WTC11 (cell line): ENCODE results near the gene GDAP1L1. TPM values are rescaled to one million over a fixed set of nuclear protein-coding genes. Genes with fewer than 3 reads are reported as not detected.

ENCODE experiments used
- ATAC-seq: fragments of 200-7000 bp; cut with Tn5 transposase; 2 replicates; pipeline ENCODE4 v1.10.0; 2021; ENCODE audit warnings: mild to moderate bottlenecking, moderate library complexity
- CTCF ChIA-PET: fragments of 300-600 bp; sonication (Branson Sonifier 250); formaldehyde crosslinking; loops from one replicate; lab custom pipeline; 2021; ENCODE audit warnings: antibody characterized with exemption; lab: Charles Lee
- POLR2A ChIA-PET: fragments of 350-600 bp; sonication (Branson Sonifier 250); formaldehyde crosslinking; loops from one replicate; lab custom pipeline; 2021; ENCODE audit warnings: antibody characterized with exemption; lab: Charles Lee
- DNase-seq: peaks from one replicate; pipeline ENCODE4 v3.0.0; 2021; ENCODE audit warnings: low spot score
- H3K27ac Mint-ChIP-seq: 2 replicates; pipeline ENCODE4 v1.8.0; 2021; ENCODE audit warnings: mixed read lengths
- H3K27me3 Mint-ChIP-seq: 2 replicates; pipeline ENCODE4 v1.8.0; 2021; ENCODE audit warnings: low read depth, mild to moderate bottlenecking, moderate library complexity, mixed read lengths
- H3K36me3 Mint-ChIP-seq: 2 replicates; pipeline ENCODE4 v1.8.0; 2021; ENCODE audit warnings: mixed read lengths
- H3K4me1 Mint-ChIP-seq: 2 replicates; pipeline ENCODE4 v1.8.0; 2022; ENCODE audit warnings: mixed read lengths
- H3K4me3 Mint-ChIP-seq: 2 replicates; pipeline ENCODE4 v1.8.0; 2021; ENCODE audit warnings: mild to moderate bottlenecking, moderate library complexity, mixed read lengths
- H3K9me3 Mint-ChIP-seq: 2 replicates; pipeline ENCODE4 v1.8.0; 2021; ENCODE audit warnings: mixed read lengths
- AR ChIP-seq: fragments of 250-450 bp; sonication (Bioruptor Pico); IDR thresholded peaks from 2 replicates; pipeline ENCODE4 v1.9.0; 2021; ENCODE audit warnings: mild to moderate bottlenecking
- CBFB ChIP-seq: sonication (generic); formaldehyde crosslinking; IDR thresholded peaks from 2 replicates; pipeline ENCODE4 v1.8.1; 2022; ENCODE audit warnings: mild to moderate bottlenecking, low read depth, missing genetic modification reagents
- ELF4 ChIP-seq: sonication (generic); formaldehyde crosslinking; IDR thresholded peaks from 2 replicates; pipeline ENCODE4 v1.8.1; 2022; ENCODE audit warnings: low read depth, mild to moderate bottlenecking, moderate library complexity, missing genetic modification reagents
- EMX1 ChIP-seq: fragments of 250-450 bp; sonication (Bioruptor Pico); IDR thresholded peaks from 2 replicates; pipeline ENCODE4 v1.8.0; 2021; ENCODE audit warnings: mild to moderate bottlenecking
- ESRRA ChIP-seq: sonication (generic); formaldehyde crosslinking; IDR thresholded peaks from 2 replicates; pipeline ENCODE4 v1.8.1; 2022; ENCODE audit warnings: mild to moderate bottlenecking, missing genetic modification reagents, borderline replicate concordance
- FOXJ3 ChIP-seq: sonication (generic); formaldehyde crosslinking; IDR thresholded peaks from 2 replicates; pipeline ENCODE4 v1.9.0; 2021; ENCODE audit warnings: missing genetic modification reagents, mild to moderate bottlenecking, borderline replicate concordance
- FOXK1 ChIP-seq: sonication (generic); formaldehyde crosslinking; IDR thresholded peaks from 2 replicates; pipeline ENCODE4 v1.8.0; 2022; ENCODE audit warnings: mild to moderate bottlenecking, moderate library complexity, missing genetic modification reagents
- FOXP1 ChIP-seq: sonication (generic); formaldehyde crosslinking; IDR thresholded peaks from 2 replicates; pipeline ENCODE4 v1.8.0; 2022; ENCODE audit warnings: missing genetic modification reagents, mild to moderate bottlenecking, moderate library complexity, borderline replicate concordance
- MYBL2 ChIP-seq: sonication (generic); formaldehyde crosslinking; IDR thresholded peaks from 2 replicates; pipeline ENCODE4 v1.8.1; 2023; ENCODE audit warnings: mild to moderate bottlenecking, moderate library complexity, missing genetic modification reagents
- NFE2L1 ChIP-seq: sonication (generic); formaldehyde crosslinking; IDR thresholded peaks from 2 replicates; pipeline ENCODE4 v1.8.1; 2023; ENCODE audit warnings: missing genetic modification reagents
- NR1H2 ChIP-seq: sonication (generic); formaldehyde crosslinking; IDR thresholded peaks from 2 replicates; pipeline ENCODE4 v1.9.0; 2021; ENCODE audit warnings: mild to moderate bottlenecking, moderate library complexity, missing genetic modification reagents
- NR2C2 ChIP-seq: sonication (generic); formaldehyde crosslinking; IDR thresholded peaks from 2 replicates; pipeline ENCODE4 v1.8.0; 2022; ENCODE audit warnings: mild to moderate bottlenecking, missing genetic modification reagents
- NR3C1 ChIP-seq: sonication (generic); formaldehyde crosslinking; conservative IDR thresholded peaks from 2 replicates; pipeline ENCODE4 v1.8.1; 2023; ENCODE audit warnings: low read depth, mild to moderate bottlenecking, missing genetic modification reagents
- RORB ChIP-seq: fragments of 250-450 bp; sonication (Bioruptor Pico); IDR thresholded peaks from 2 replicates; pipeline ENCODE4 v1.9.0; 2021; ENCODE audit warnings: mild to moderate bottlenecking
- TCF7 ChIP-seq: sonication (generic); formaldehyde crosslinking; IDR thresholded peaks from 2 replicates; pipeline ENCODE4 v1.8.0; 2022; ENCODE audit warnings: mild to moderate bottlenecking, low read depth, missing genetic modification reagents, moderate library complexity
- TEAD1 ChIP-seq: sonication (generic); formaldehyde crosslinking; IDR thresholded peaks from 2 replicates; pipeline ENCODE4 v1.8.0; 2022; ENCODE audit warnings: mild to moderate bottlenecking, missing genetic modification reagents
- ZBTB21 ChIP-seq: sonication (generic); formaldehyde crosslinking; IDR thresholded peaks from 2 replicates; pipeline ENCODE4 v1.8.1; 2023; ENCODE audit warnings: mild to moderate bottlenecking, missing genetic modification reagents, borderline replicate concordance
- ZNF121 ChIP-seq: sonication (generic); formaldehyde crosslinking; IDR thresholded peaks from 2 replicates; pipeline ENCODE4 v1.8.0; 2023; ENCODE audit warnings: missing genetic modification reagents
- total RNA-seq: library from RNA; stranded (reverse); gene quantifications from 3 replicates; pipeline ENCODE4 v1.2.3, GENCODE V29; 2021
- TF ChIP-seq, protein P1 (sequence below): sonication (generic); formaldehyde crosslinking; IDR thresholded peaks from 2 replicates; pipeline ENCODE4 v1.8.1; 2023; ENCODE audit warnings: mild to moderate bottlenecking, missing genetic modification reagents, moderate library complexity
- TF ChIP-seq, protein P2 (sequence below): sonication (generic); formaldehyde crosslinking; IDR thresholded peaks from 2 replicates; pipeline ENCODE4 v1.8.1; 2023; ENCODE audit warnings: mild to moderate bottlenecking, missing genetic modification reagents, borderline replicate concordance
- TF ChIP-seq, protein P3 (sequence below): sonication (generic); formaldehyde crosslinking; IDR thresholded peaks from 2 replicates; pipeline ENCODE4 v1.8.1; 2023; ENCODE audit warnings: mild to moderate bottlenecking, missing genetic modification reagents, moderate library complexity
- TF ChIP-seq, protein P4 (sequence below): sonication (generic); formaldehyde crosslinking; IDR thresholded peaks from 2 replicates; pipeline ENCODE4 v1.8.1; 2022; ENCODE audit warnings: mild to moderate bottlenecking, moderate library complexity, missing genetic modification reagents
- TF ChIP-seq, protein P5 (sequence below): sonication (generic); formaldehyde crosslinking; IDR thresholded peaks from 2 replicates; pipeline ENCODE4 v1.8.0; 2023; ENCODE audit warnings: missing genetic modification reagents

GDAP1L1 gene
- total RNA-seq, 1 experiment from 2014 or later: 7.5 TPM

GRCh38 chr20:44288252-44288651, 41.1 kb downstream of the GDAP1L1 start:
- TF ChIP-seq ESRRA (CRISPR knock-in tag) (no peak), EMX1 (no peak), NFE2L1 (no peak), MYBL2 (no peak)
- Mint-ChIP-seq H3K9me3 (peaks cover 17% of the 10 kb centered on the region), H3K27ac (no peak overlapping the region), H3K4me1 (no peaks in the 10 kb centered on the region), H3K36me3 (peaks cover 3% of the 10 kb centered on the region), H3K27me3 (peaks cover 7% of the 10 kb centered on the region), H3K4me3 (no peak overlapping the region)
- ChIA-PET POLR2A (no interaction called here), CTCF (interaction anchor here (0.7 to 1.0 kb wide), 2 partner anchors 16 to 71 kb away, joined by 3 to 4 read pairs; no protein-coding TSS in a partner anchor)
- DNase-seq: no peak
- no peak for ATAC-seq

- DNase-seq (no peak), ATAC-seq (peak; percentile 32; the same call in 1 of the 2 replicates)
- ChIA-PET POLR2A (no interaction called here), CTCF (interaction anchor here (0.6 to 1.8 kb wide), 4 partner anchors 20 to 75 kb away, joined by 3 to 5 read pairs (median 4); partner anchors contain the start of gene FITM2)
- Mint-ChIP-seq H3K27me3 (peaks cover 5% of the 10 kb centered on the region), H3K4me3 (no peak overlapping the region), H3K9me3 (peaks cover 17% of the 10 kb centered on the region), H3K27ac (no peak overlapping the region), H3K36me3 (peaks cover 3% of the 10 kb centered on the region), H3K4me1 (peaks cover 3% of the 10 kb centered on the region)
- no peak for TF ChIP-seq TCF7 (CRISPR knock-in tag)
- no peak for TF ChIP-seq NR3C1 (CRISPR knock-in tag)
- TF ChIP-seq RORB: no peak
- TF ChIP-seq FOXK1 (CRISPR knock-in tag): no peak
- no peak for TF ChIP-seq NR2C2 (CRISPR knock-in tag)
- TF ChIP-seq CBFB (CRISPR knock-in tag): no peak
- TF ChIP-seq AR: no peak
- no peak for TF ChIP-seq FOXJ3 (CRISPR knock-in tag)
- TF ChIP-seq ESRRA (CRISPR knock-in tag): no peak
- TF ChIP-seq, protein P1, sequence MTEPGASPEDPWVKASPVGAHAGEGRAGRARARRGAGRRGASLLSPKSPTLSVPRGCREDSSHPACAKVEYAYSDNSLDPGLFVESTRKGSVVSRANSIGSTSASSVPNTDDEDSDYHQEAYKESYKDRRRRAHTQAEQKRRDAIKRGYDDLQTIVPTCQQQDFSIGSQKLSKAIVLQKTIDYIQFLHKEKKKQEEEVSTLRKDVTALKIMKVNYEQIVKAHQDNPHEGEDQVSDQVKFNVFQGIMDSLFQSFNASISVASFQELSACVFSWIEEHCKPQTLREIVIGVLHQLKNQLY (CRISPR knock-in tag): no peak
- TF ChIP-seq ZNF121: no peak
Observed at GRCh38 chr20:44291754-44292153, 44.6 kb downstream of the GDAP1L1 start.

DNA sequence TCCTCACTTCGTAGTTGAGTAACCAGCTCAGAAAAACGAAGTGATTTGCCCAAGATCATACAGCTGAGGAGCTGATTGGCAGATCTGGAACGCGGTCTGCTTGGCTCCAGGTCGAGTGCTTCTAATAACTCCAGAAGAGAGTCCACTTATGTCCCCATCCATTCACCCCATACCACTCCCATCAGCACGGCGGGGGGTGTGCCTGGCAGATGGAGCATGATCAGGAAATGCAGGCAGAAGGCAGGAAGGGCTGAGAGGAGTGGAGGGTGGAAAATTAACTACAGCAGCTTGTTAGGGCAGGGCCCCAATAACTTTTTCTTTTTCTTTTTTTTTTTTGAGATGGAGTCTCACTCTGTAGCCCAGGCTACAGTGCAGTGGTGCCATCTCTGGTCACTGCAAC, 48.9 kb downstream of the GDAP1L1 start:
- ATAC-seq (no peak), DNase-seq (peak; percentile 31)
- Mint-ChIP-seq H3K4me3 (no peak overlapping the region), H3K36me3 (no peaks in the 10 kb centered on the region), H3K4me1 (peaks cover 3% of the 10 kb centered on the region), H3K9me3 (0 out of 2 replicates have a peak, but pooled peaks cover 3% of the 10 kb centered on the region), H3K27ac (no peak overlapping the region), H3K27me3 (no peaks in the 10 kb centered on the region; the same call in 1 of the 2 replicates)
- TF ChIP-seq CBFB (CRISPR knock-in tag): no peak
- no peak for TF ChIP-seq TEAD1
- TF ChIP-seq, protein P2, sequence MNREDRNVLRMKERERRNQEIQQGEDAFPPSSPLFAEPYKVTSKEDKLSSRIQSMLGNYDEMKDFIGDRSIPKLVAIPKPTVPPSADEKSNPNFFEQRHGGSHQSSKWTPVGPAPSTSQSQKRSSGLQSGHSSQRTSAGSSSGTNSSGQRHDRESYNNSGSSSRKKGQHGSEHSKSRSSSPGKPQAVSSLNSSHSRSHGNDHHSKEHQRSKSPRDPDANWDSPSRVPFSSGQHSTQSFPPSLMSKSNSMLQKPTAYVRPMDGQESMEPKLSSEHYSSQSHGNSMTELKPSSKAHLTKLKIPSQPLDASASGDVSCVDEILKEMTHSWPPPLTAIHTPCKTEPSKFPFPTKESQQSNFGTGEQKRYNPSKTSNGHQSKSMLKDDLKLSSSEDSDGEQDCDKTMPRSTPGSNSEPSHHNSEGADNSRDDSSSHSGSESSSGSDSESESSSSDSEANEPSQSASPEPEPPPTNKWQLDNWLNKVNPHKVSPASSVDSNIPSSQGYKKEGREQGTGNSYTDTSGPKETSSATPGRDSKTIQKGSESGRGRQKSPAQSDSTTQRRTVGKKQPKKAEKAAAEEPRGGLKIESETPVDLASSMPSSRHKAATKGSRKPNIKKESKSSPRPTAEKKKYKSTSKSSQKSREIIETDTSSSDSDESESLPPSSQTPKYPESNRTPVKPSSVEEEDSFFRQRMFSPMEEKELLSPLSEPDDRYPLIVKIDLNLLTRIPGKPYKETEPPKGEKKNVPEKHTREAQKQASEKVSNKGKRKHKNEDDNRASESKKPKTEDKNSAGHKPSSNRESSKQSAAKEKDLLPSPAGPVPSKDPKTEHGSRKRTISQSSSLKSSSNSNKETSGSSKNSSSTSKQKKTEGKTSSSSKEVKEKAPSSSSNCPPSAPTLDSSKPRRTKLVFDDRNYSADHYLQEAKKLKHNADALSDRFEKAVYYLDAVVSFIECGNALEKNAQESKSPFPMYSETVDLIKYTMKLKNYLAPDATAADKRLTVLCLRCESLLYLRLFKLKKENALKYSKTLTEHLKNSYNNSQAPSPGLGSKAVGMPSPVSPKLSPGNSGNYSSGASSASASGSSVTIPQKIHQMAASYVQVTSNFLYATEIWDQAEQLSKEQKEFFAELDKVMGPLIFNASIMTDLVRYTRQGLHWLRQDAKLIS: no peak
- TF ChIP-seq, protein P3, sequence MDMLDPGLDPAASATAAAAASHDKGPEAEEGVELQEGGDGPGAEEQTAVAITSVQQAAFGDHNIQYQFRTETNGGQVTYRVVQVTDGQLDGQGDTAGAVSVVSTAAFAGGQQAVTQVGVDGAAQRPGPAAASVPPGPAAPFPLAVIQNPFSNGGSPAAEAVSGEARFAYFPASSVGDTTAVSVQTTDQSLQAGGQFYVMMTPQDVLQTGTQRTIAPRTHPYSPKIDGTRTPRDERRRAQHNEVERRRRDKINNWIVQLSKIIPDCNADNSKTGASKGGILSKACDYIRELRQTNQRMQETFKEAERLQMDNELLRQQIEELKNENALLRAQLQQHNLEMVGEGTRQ: no peak
- TF ChIP-seq ZBTB21: no peak
- TF ChIP-seq NR1H2 (CRISPR knock-in tag): no peak
- TF ChIP-seq ELF4: no peak
- no peak for TF ChIP-seq FOXP1 (CRISPR knock-in tag)
- TF ChIP-seq, protein P4, sequence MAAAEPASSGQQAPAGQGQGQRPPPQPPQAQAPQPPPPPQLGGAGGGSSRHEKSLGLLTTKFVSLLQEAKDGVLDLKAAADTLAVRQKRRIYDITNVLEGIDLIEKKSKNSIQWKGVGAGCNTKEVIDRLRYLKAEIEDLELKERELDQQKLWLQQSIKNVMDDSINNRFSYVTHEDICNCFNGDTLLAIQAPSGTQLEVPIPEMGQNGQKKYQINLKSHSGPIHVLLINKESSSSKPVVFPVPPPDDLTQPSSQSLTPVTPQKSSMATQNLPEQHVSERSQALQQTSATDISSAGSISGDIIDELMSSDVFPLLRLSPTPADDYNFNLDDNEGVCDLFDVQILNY (CRISPR knock-in tag): no peak
- TF ChIP-seq, protein P5, sequence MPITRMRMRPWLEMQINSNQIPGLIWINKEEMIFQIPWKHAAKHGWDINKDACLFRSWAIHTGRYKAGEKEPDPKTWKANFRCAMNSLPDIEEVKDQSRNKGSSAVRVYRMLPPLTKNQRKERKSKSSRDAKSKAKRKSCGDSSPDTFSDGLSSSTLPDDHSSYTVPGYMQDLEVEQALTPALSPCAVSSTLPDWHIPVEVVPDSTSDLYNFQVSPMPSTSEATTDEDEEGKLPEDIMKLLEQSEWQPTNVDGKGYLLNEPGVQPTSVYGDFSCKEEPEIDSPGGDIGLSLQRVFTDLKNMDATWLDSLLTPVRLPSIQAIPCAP (CRISPR knock-in tag): no peak
- ChIA-PET POLR2A (interaction anchor here (0.5 to 0.7 kb wide), 2 partner anchors 15 to 39 kb away, joined by 3 to 4 read pairs; partner anchors contain the start of gene FITM2), CTCF (interaction anchor here (2.4 kb wide), 1 partner anchor 15 kb away, joined by 6 read pairs; the partner anchor contains the start of gene FITM2)
